ENCODE data around the gene POU5F1.
"Not testable (repeated sequence)": the region's sequence is repeated elsewhere in the genome, so short reads cannot be mapped to it uniquely, and the experiment has no call there.

The POU5F1 gene

GRCh38 chr6:31192431-31193105, 22.1 kb upstream of the POU5F1 start:
- in situ Hi-C loops (cut with HindIII; ENCODE audit: low sequenced_read_pairs): not testable (repeated sequence)

DNA sequence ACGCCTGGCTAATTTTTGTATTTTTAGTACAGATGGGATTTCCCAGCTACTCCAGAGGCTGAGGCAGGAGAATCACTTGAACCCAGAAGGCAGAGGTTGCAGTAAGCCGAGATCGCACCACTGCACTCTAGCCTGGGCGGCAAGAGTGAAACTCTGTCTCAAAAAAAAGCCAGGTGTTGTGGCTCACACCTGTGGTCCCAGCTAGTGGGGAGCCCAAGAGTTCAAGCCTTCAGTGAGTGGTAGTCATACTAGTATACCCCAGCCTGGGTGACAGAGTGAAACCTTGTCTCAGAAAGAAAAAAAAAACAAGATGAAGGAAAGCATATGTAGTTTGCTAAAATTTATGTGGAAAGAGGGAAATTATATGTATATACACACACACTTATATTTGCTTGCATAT, 20.0 kb upstream of the POU5F1 start:
- in situ Hi-C loops (cut with HindIII; ENCODE audit: low sequenced_read_pairs): no loop called here

DNA sequence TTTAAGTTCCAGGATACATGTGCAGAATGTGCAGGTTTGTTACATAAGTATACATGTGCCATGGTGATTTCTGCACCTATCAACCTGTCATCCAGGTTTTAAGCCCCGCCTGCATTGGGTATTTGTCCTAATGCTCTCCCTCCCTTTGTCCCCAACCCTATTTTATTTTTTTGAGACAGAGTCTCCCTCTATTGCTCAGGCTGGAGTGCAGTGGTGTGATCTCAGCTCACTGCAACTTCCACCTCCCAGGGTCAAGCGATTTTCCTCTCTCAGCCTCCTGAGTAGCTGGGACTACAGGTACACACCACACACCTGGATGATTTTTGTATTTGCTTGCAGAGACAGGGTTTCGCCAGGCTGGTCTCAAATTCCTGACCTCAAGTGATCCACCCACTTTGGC, 18.7 kb upstream of the POU5F1 start:
- in situ Hi-C loops (cut with HindIII; ENCODE audit: low sequenced_read_pairs): not testable (repeated sequence)

GRCh38 chr6:31187780-31188194, 17.3 kb upstream of the POU5F1 start:
- in situ Hi-C loops (cut with HindIII; ENCODE audit: low sequenced_read_pairs): no loop called here

- in situ Hi-C loops (cut with HindIII; ENCODE audit: low sequenced_read_pairs): no loop called here
Observed at GRCh38 chr6:31186052-31186734, 15.7 kb upstream of the POU5F1 start.

DNA sequence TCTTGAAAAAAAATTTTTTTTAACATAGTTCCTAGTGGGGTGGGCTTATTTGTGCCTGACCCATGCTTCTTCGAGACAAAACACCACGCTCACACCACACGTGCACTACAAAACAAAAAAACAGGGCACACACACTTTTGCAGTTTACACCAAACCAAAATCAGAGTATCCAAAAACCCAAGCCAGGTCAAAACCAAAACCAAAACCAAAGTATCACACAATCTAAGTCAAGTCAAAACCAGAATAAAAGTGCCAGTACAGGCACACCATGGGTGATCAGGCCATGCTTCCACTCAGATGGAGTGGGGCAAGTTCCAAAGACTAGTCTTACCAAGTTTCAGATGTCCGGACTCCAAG, 15.2 kb upstream of the POU5F1 start:
- in situ Hi-C loops (cut with HindIII; ENCODE audit: low sequenced_read_pairs): not testable (repeated sequence)

- in situ Hi-C loops (cut with HindIII; ENCODE audit: low sequenced_read_pairs): loop anchor here (5.0 kb wide), 1 partner anchor 57 kb away; no protein-coding TSS in a partner anchor
Observed at GRCh38 chr6:31183859-31184258, 13.4 kb upstream of the POU5F1 start.

DNA sequence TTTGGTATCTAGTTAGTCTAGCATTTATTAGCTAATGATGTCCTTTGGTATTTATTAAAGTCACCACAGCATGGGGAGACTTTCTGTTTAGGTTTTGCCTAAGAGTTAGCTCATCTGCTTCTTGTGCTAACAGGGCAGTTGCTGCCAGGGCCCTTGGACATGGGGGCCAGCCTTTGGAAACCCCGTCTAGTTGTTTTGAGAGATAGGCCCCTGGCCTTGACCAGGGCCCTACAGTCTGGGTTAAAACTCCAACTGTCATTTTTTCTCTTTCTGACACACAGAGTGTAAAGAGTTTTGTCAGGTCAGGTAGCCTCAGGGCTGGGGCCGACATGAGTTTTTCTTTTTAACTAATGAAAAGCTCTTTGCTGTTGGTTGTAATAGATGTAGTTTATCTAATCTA, 12.8 kb upstream of the POU5F1 start:
- in situ Hi-C loops (cut with HindIII; ENCODE audit: low sequenced_read_pairs): loop anchor here (5.0 kb wide), 1 partner anchor 56 kb away; no protein-coding TSS in a partner anchor

DNA sequence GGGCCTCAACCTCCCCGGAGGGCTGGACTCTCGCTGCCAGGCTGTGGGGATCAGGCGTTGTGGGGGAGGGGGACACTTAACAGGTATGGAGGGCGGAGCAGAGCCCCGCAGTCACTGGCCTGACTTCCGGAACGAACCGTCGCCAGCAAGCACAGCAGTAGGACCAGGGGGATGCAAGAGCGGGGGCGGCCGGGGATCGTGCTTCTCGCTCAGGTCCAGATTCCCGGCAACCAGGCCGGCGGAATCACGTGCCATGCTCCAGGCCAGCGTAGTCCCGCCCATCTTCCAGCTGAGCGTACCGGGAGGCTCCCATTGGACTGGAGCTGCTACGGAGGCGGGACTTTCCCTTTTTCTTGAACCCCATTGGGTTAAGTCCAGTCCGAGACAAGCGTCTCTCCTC, 10.0 kb upstream of the POU5F1 start:
- in situ Hi-C loops (cut with HindIII; ENCODE audit: low sequenced_read_pairs): loop anchor here (5.0 kb wide), 1 partner anchor 53 kb away; no protein-coding TSS in a partner anchor

DNA sequence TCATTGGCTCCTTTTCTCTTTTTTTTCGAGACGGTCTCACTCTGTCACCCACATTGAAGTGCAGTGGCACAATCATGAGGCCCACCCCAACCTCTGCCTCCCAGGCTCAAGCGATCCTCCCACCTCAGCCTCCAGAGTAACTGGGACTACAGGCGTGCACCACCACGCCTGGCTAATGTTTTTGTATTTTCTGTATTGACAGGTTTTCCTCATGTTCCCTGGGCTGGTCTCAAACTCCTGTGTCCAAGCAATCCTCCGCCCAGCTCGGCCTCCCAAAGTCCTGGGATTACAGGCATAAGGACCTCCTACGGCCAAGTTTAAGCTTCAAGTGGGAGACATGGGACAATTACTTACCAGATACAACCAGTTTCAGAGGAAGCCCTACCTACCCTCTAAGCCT, 9.4 kb upstream of the POU5F1 start:
- in situ Hi-C loops (cut with HindIII; ENCODE audit: low sequenced_read_pairs): loop anchor here (5.0 kb wide), 1 partner anchor 53 kb away; no protein-coding TSS in a partner anchor

DNA sequence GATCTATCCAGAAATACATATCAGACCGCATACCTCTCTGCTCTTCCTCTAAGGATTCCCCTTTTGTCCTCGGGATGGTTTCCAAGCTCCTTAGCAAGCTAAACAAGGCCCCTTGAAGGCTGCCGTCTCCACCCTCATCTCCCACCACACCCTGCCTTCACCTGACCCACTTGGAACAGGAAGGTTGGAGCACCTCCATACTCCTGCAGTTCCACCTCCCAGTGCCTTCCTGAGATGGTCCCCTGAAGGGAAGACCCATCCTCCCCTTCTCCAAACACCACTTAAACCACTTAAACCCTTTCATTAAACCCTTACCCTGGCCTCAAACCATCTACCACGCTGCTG, 8.5 kb upstream of the POU5F1 start:
- in situ Hi-C loops (cut with HindIII; ENCODE audit: low sequenced_read_pairs): no loop called here

GRCh38 chr6:31178143-31179041, 7.9 kb upstream of the POU5F1 start:
- in situ Hi-C loops (cut with HindIII; ENCODE audit: low sequenced_read_pairs): no loop called here

- in situ Hi-C loops (cut with HindIII; ENCODE audit: low sequenced_read_pairs): no loop called here
Observed at GRCh38 chr6:31175971-31176370, 5.5 kb upstream of the POU5F1 start.

- in situ Hi-C loops (cut with HindIII; ENCODE audit: low sequenced_read_pairs): no loop called here
Observed at GRCh38 chr6:31174378-31174777, 3.9 kb upstream of the POU5F1 start.

- in situ Hi-C loops (cut with HindIII; ENCODE audit: low sequenced_read_pairs): no loop called here
Observed at GRCh38 chr6:31173406-31173805, 2.9 kb upstream of the POU5F1 start.

DNA sequence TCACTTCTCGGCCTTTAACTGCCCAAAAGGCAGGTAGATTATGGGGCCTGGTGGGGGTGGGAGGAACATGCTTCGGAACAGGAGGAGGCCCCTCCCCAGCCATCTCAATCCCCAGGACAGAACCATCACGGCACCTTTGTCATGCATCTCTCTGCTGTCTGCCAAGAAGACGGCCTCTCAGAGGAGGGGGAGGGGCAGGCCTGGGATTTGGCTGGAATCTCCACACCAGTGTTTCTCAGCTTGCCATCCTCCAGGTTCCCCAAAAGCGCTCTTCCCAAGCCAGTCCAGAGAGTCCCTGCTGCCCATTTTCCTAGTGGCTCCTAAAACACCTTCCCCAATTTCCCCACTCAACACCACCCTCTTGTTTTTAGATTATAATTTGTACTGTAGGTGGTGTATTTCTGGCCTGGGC, 2.5 kb upstream of the POU5F1 start:
- in situ Hi-C loops (cut with HindIII; ENCODE audit: low sequenced_read_pairs): no loop called here

DNA sequence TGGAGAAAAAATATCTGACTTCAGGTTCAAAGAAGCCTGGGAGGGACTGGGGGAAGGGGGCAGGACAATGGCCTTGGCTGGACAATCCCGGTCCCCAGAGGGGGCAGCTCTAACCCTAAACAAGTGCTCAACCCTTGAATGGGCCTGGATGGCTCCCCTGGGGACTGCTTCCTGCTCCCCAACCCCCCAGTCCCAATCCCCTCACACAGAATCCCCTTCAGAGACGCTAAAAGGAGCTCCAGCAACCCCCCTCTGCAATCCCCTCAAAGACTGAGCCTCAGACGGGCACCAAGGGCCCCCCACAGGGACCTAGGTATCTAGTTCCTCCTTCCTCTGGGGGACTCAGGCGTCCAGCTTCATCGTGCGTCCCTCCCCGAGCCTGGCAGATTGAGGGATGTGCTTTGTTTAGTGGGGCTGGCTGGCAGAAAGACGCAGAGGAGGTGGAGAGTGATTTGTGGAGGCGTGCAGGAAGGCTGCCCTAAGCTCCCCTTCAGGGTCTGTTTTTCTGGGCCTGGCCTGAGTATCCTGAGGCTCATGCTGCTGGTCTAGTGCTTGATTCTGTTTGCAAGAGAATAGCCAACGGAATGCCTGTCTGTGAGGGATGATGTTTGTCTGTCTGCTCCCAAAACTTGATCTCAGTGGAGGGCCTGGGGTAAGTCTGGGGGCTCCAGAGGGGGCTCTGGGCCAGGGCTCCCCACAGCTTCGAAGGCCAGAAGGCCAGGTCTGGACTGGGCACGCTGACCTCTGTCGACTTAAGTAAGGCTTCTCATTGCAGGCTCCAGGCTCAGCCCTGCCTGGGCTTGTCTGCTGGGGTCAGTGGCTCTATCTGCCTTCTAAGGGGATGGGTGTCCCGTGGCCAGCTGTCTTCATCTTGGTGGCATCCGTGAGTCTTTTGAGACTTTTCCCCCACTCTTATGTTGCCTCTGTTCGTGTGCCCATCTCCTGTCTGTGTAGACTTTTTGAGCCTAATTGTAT, 1.7 kb upstream of the POU5F1 start:
- in situ Hi-C loops (cut with HindIII; ENCODE audit: low sequenced_read_pairs): no loop called here

- in situ Hi-C loops (cut with HindIII; ENCODE audit: low sequenced_read_pairs): no loop called here
Observed at GRCh38 chr6:31170987-31171671, 647 bp upstream of the POU5F1 start.

GRCh38 chr6:31169858-31170599, 453 bp downstream of the POU5F1 start:
- in situ Hi-C loops (cut with HindIII; ENCODE audit: low sequenced_read_pairs): not testable (repeated sequence)
